ENCODE results near the gene SLC39A11. TPM values are rescaled to one million over a fixed set of nuclear protein-coding genes. Genes with fewer than 3 reads are reported as not detected.

Gene SLC39A11
- total RNA-seq, 1 experiment from 2014 or later, result 46.4 TPM

GRCh38 chr17:72928454-72929136 lies 163.9 kb downstream of the SLC39A11 start:
- Histone ChIP-seq H3K79me2 (ENCODE audit: insufficient read depth, low read length) (no peaks in the 10 kb centered on the region), H3K27ac (ENCODE audit: low read depth, low read length) (no peak overlapping the region)

More at GRCh38 chr17:72928454-72929136, 163.9 kb downstream of the SLC39A11 start:
- no peak overlapping the region for H3K4me3 ChIP-seq (replicated peaks in 1 of 2; ENCODE audit: low read depth in 1 of 2, low read length in 2 of 2)
- BruUV-seq (replicated peaks), result no TSS peak
- no peak overlapping the region for H3K4me2 ChIP-seq (ENCODE audit: low read length)
- ChIA-PET CTCF (no interaction called here), RAD21 (ENCODE audit: low non-redundant PET in 1 of 2, low total read pairs in 2 of 2, uncharacterized antibody in 2 of 2, unreplicated experiment in 2 of 2) (no interaction called here), POLR2A (no interaction called here)
- no peak overlapping the region for H3K9ac ChIP-seq (ENCODE audit: low read length)
- DNase-seq (ENCODE audit: low read depth, low spot score) (no peak), ATAC-seq (no peak)
- H2AFZ ChIP-seq (ENCODE audit: low read depth, low read length, poor library complexity, severe bottlenecking), result no peak overlapping the region
- intact Hi-C loops (cut with micrococcal nuclease), result no loop called here
- H3K27me3 ChIP-seq (ENCODE audit: insufficient read depth, low read length), result no peaks in the 10 kb centered on the region
- no peaks in the 10 kb centered on the region for H3K9me3 ChIP-seq (ENCODE audit: control insufficient read depth in 1 of 2, insufficient read depth in 1 of 2, low read depth in 1 of 2, low read length in 2 of 2)
- TF ChIP-seq FOSL1 (IDR thresholded peaks at IDR 0.05; ENCODE audit: low read depth), result no peak
- no peak for TF ChIP-seq EGR1 (IDR thresholded peaks at IDR 0.05; ENCODE audit: low read depth)
- no peak for TF ChIP-seq CTCF (IDR thresholded peaks at IDR 0.05 in 2 of 3, conservative IDR thresholded peaks at IDR 0.05 in 1 of 3; ENCODE audit: borderline replicate concordance in 1 of 3, insufficient read depth in 1 of 3, low read depth in 2 of 3, low read length in 2 of 3)
- TF ChIP-seq ZBTB33 (IDR thresholded peaks at IDR 0.05; ENCODE audit: extremely low read depth, insufficient replicate concordance, low read length), result no peak
- TF ChIP-seq ELF1 (IDR thresholded peaks at IDR 0.05; ENCODE audit: borderline replicate concordance, low read depth), result no peak
- TF ChIP-seq REST (IDR thresholded peaks at IDR 0.05; ENCODE audit: low read depth), result no peak
- no peak for TF ChIP-seq SP1 (IDR thresholded peaks at IDR 0.05; ENCODE audit: low read depth)
- TF ChIP-seq EZH2phosphoT487 (IDR thresholded peaks at IDR 0.05; ENCODE audit: borderline replicate concordance), result no peak
- no peak for TF ChIP-seq ZFX (IDR thresholded peaks at IDR 0.05)
- TF ChIP-seq JUND (IDR thresholded peaks at IDR 0.05), result no peak
- no peak for TF ChIP-seq POLR2A (IDR thresholded peaks at IDR 0.05; ENCODE audit: borderline replicate concordance, extremely low read depth, insufficient read depth, insufficient read length)
- no peak for TF ChIP-seq YY1 (IDR thresholded peaks at IDR 0.05; ENCODE audit: extremely low read depth, insufficient replicate concordance, low read depth, low read length)
- TF ChIP-seq RAD21 (IDR thresholded peaks at IDR 0.05; ENCODE audit: low read depth), result no peak
- TF ChIP-seq CEBPB (IDR thresholded peaks at IDR 0.05; ENCODE audit: low read depth), result no peak
- no peak for TF ChIP-seq ZNF274 (IDR thresholded peaks at IDR 0.05; ENCODE audit: low read depth, low read length)
- TF ChIP-seq ATF3 (IDR thresholded peaks at IDR 0.05), result no peak
- TF ChIP-seq POLR2AphosphoS5 (IDR thresholded peaks at IDR 0.05; ENCODE audit: low read depth, low read length), result no peak
- no peak for TF ChIP-seq SRF (IDR thresholded peaks at IDR 0.05; ENCODE audit: low read depth)
- no peaks in the 10 kb centered on the region for H3K36me3 ChIP-seq (ENCODE audit: control insufficient read depth in 1 of 2, insufficient read depth in 2 of 2, low read length in 2 of 2)
- H3K9me2 ChIP-seq (ENCODE audit: insufficient read depth), result no peaks in the 10 kb centered on the region
- H3K4me1 ChIP-seq (ENCODE audit: control insufficient read depth in 1 of 2, insufficient read depth in 2 of 2, low read length in 2 of 2), result peaks cover 0 to 10% of the 10 kb centered on the region in 2 experiments; a peak in 2 of 4 replicates
- H4K20me1 ChIP-seq (ENCODE audit: insufficient read depth), result no peaks in the 10 kb centered on the region
